ENCODE measurements around the gene IPO13.

The IPO13 gene

GRCh38 chr1:43946236-43947060 lies at the start of gene IPO13:
Gene IPO13, plus strand, starts transcription at chr1:43946950. Its CDS starts 651 bp downstream, at chr1:43947601.
- peak; percentile 75 to 84 for DNase-seq

- no peak for DNase-seq
These were observed 47.8 kb upstream of the IPO13 start for GRCh38 chr1:43898981-43899380.

DNA sequence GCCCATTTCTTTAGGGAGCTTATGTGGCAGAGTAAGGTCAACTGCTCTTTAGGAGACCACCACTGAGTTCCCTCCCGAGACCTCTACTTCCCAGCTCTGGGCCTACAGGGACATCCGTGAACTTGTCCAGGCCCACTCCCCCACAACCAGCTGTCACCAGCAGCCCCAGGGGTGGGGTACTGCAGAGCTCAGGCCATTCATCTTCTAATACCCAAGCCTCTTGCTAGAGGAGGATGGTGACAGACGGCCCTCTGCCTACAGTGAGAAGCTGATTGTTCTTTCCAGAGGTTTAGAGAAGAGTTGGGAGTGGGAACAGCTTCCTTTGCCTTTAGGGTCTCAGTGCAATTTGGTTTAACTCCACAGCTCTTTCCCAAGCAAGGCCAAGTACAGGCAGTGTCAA lies 46.4 kb upstream of the IPO13 start:
- DNase-seq: no peak

GRCh38 chr1:43901196-43901961 lies 45.4 kb upstream of the IPO13 start:
- DNase-seq: no peak

DNA sequence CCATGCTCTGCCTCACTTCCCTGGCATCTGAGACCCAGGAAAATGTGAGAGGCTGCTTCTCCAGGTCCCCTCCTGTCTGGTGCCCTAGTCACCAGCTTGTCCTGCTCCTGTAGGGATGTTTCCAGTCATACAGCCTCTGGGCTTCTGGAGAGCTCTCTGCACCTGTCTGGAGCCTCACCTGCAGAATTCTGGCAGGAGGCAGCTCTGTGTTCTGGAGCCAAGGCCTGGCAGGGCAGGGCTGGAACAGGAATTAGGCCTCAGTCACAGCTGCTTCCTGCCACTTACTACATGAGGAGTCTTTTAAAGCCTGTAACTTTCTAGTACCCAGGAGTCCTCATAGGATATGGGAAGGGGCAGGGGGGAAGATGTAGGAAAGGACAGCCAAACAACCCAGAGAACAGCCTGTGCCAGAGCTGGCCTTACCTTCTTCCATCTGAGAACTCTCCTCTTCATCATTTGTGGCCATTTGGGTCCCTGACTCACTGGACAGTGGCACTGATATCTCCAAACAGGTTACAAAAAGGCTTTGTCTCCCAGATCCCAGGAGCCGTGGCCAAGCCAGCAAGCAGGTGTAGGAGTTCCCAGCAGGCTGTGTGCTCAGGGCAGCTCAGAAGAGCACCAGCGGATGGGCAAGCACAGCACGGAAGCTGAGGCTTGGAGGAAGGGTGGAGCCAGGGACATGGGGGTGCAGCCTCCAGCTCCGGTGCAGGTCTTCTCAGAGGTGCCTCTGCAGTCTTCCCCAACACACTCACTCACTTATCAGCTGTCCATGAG lies 44.5 kb upstream of the IPO13 start:
- no peak for DNase-seq

DNA sequence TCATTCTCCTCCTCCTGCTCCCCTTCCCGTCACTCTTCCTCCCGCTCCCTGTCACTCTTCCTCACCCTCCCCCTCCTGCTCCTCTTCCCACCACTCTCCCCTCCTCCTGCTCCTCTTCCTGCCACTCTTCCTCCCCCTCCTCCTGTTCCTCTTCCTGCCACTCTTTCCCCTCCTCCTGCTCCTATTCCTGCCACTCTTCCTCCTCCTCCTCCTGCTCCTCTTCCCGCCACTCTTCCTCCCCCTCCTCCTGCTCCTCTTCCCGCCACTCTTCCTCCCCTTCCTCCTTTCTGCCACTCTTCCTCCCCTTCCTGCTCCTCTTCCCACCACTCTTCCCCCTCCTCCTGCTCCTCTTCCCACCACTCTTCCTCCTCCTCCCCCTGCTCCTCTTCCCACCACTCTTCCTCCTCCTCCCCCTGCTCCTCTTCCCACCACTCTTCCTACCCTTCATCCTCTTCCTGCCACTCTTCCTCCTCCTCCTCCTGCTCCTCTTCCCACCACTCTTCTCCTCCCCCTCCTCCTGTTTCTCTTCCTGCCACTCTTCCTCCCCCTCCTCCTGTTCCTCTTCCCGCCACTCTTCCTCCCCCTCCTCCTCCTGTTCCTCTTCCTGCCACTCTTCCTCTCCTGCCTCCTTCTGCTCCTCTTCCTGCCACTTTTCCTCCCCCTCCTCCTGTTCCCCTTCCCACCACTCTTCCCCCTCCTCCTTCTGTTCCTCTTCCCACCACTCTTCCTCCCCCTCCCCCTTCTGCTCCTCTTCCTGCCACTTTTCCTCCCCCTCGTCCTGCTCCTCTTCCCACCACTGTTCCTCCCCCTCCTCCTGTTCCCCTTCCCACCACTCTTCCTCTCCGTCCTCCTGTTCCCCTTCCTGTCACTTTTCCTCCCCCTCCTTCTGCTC lies 41.8 kb upstream of the IPO13 start:
- no peak for DNase-seq

GRCh38 chr1:43908226-43908625 lies 38.5 kb upstream of the IPO13 start:
- no peak for DNase-seq

- DNase-seq: no peak
These were observed 37.9 kb upstream of the IPO13 start for GRCh38 chr1:43908858-43909257.

DNA sequence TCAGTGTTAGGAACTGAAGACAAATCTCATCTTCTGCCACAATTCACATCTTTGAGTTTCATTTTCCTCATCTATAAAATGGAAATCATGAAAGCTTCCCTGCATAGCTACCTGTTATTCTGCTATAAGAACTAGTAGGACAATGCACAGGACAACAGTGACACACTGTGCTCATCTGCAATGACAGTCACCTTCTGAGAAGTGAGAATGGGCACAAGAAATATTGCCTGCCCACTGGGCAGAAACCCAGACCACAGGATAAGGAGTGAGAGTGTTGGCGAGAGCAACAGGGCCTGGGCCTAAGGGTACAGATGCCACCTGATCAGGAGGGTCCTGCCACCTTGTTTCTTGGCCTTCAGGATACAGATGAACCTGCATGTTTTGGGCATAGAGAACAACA lies 36.4 kb upstream of the IPO13 start:
- no peak for DNase-seq

- DNase-seq: no peak
These were observed 34.1 kb upstream of the IPO13 start for GRCh38 chr1:43912607-43913006.

GRCh38 chr1:43913051-43913501 lies 33.7 kb upstream of the IPO13 start:
- no peak for DNase-seq

DNA sequence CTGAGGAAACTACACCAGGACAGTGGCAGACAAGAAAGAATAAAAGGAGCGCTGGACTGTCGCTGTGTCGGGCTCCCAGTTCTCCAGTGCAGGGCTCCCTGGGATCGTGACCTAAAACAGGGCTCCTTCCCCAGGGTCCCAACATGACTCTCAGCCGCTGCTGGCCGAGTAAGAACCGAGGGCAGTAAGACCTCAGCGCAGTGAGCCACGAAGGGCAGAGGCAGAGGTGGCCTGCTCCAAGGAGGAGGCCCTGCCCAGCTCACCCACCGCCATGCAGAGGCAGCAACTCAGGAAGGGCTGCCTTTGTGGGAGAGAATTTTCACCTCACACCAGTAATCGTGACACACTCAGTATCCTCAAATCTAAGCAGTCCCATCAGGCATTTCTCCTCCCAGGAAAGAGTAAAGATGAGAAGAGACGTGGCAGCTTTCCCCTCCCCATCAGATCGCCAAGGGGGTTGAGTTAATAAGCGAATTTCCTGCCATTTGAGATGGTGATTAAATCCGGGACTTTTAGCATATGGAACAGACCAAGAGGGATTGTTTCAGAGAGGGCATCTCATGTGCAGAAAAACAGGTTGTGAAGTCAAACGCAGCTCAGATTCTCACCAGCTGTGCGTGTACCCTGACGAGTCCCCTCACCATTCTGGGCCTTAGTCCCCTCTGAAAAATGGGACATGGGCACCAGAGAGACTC lies 32.9 kb upstream of the IPO13 start:
- DNase-seq: no peak

GRCh38 chr1:43914576-43915525 lies 31.9 kb upstream of the IPO13 start:
- DNase-seq: no peak

GRCh38 chr1:43919906-43920305 lies 26.8 kb upstream of the IPO13 start:
- DNase-seq: no peak

DNA sequence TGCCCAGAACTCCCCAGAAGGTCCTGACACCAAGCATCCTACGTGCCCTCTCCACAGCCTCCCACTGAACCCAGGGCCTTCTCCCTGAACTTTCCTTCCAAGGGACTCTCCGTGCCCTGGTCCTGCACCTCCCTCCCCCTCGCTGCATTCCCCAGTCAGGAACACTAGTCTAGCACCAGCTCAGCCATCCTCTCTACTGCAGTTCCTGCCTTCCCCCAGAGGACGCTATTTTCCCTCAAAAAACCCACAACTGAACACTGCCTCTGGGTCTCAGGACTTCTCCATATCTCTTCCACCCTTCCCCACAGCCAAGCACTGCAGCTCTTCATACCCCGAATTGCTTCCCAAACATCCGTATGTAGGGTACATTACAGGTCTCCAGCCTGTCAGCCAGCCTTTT lies 25.7 kb upstream of the IPO13 start:
- DNase-seq: no peak

DNA sequence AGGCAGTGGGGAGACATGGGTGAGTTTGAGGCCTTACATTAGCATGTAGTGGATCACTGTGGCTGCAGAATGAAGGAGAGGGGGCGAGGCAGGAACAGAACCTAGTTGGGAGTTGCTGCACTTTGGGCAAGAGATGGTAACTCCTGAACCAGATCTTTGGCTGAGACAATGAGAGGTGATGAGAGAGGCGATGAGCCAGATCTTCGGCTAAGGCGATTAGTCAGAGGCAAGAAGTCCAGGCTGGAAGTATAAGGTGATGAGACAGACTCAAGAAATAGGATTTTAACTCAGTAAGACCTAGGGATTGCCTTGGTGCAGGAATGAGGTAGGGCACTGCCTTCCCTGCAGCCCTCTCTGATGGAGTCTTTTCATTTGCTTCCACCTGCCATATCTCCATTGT lies 22.2 kb upstream of the IPO13 start:
- no peak for DNase-seq

- DNase-seq: no peak
These were observed 20.9 kb upstream of the IPO13 start for GRCh38 chr1:43925846-43926245.

- no peak for DNase-seq
These were observed 16.4 kb upstream of the IPO13 start for GRCh38 chr1:43930168-43930948.

GRCh38 chr1:43930949-43931275 lies 15.8 kb upstream of the IPO13 start:
- DNase-seq: no peak
